HUES64 (cell line): ENCODE measurements around the gene RAD51.

Experiments used
- H3K27ac ChIP-seq: 2 replicates; pipeline ENCODE4 v1.7.0; 2013; ENCODE audit warnings: low read depth, low read length, inconsistent platforms
- H3K27me3 ChIP-seq: 2 replicates; pipeline ENCODE4 v1.6.1; 2013; ENCODE audit warnings: mild to moderate bottlenecking, low read length; ENCODE audit not compliant: insufficient read depth
- H3K36me3 ChIP-seq: 2 replicates; pipeline ENCODE4 v1.6.1; 2013; ENCODE audit warnings: mild to moderate bottlenecking, low read length; ENCODE audit not compliant: insufficient read depth
- H3K4me1 ChIP-seq: 2 replicates; pipeline ENCODE4 v1.6.1; 2013; ENCODE audit warnings: mild to moderate bottlenecking, low read length, moderate library complexity; ENCODE audit not compliant: insufficient read depth
- H3K4me3 ChIP-seq: 2 replicates; pipeline ENCODE4 v1.5.1; 2013; ENCODE audit warnings: mild to moderate bottlenecking, low read length, moderate library complexity
- H3K9ac ChIP-seq: 2 replicates; pipeline ENCODE4 v1.6.1; 2013; ENCODE audit warnings: mild to moderate bottlenecking, low read depth, low read length
- H3K9me3 ChIP-seq: 2 replicates; pipeline ENCODE4 v1.6.1; 2013; ENCODE audit warnings: low read depth, low read length; ENCODE audit not compliant: insufficient read depth
- WGBS: fragments of 150-250, 120-280 bp; methylation state at CpG from one replicate; pipeline ENCODE4 v1.1.7; 2013; ENCODE audit warnings: missing lambda C conversion rate; 5-methylcytosine and 5-hydroxymethylcytosine counted together

The RAD51 gene

GRCh38 chr15:40722354-40722753 lies 27.4 kb downstream of the RAD51 start:
- Histone ChIP-seq H3K9me3 (no peaks in the 10 kb centered on the region), H3K4me3 (no peak overlapping the region), H3K4me1 (no peaks in the 10 kb centered on the region), H3K27me3 (no peaks in the 10 kb centered on the region), H3K9ac (no peak overlapping the region), H3K36me3 (peaks cover 57% of the 10 kb centered on the region), H3K27ac (no peak overlapping the region)
- 98% methylated on average over 4 of the region's 4 CpGs for WGBS

- no peaks in the 10 kb centered on the region for H3K9me3 ChIP-seq
- no peak overlapping the region for H3K9ac ChIP-seq
- H3K27me3 ChIP-seq = no peaks in the 10 kb centered on the region
- 100% methylated on average over 1 of the region's 2 CpGs for WGBS
- H3K4me1 ChIP-seq = no peaks in the 10 kb centered on the region
- H3K36me3 ChIP-seq = peaks cover 52% of the 10 kb centered on the region
- no peak overlapping the region for H3K4me3 ChIP-seq
- H3K27ac ChIP-seq = no peak overlapping the region
Observed at GRCh38 chr15:40722934-40723333, 28.0 kb downstream of the RAD51 start.

GRCh38 chr15:40723919-40724318 lies 28.9 kb downstream of the RAD51 start:
- no peaks in the 10 kb centered on the region for H3K9me3 ChIP-seq
- no peak overlapping the region for H3K27ac ChIP-seq
- WGBS = 100% methylated on average over 2 of the region's 2 CpGs
- H3K27me3 ChIP-seq = no peaks in the 10 kb centered on the region
- H3K4me3 ChIP-seq = no peak overlapping the region
- H3K36me3 ChIP-seq = peaks cover 55% of the 10 kb centered on the region
- no peak overlapping the region for H3K9ac ChIP-seq
- no peaks in the 10 kb centered on the region for H3K4me1 ChIP-seq

GRCh38 chr15:40731034-40731433 lies 36.1 kb downstream of the RAD51 start:
- Histone ChIP-seq H3K27ac (peak overlapping the region; percentile 60; the same call in 1 of the 2 replicates), H3K9ac (no peak overlapping the region), H3K27me3 (no peaks in the 10 kb centered on the region), H3K36me3 (peaks cover 74% of the 10 kb centered on the region), H3K9me3 (no peaks in the 10 kb centered on the region), H3K4me1 (no peaks in the 10 kb centered on the region), H3K4me3 (no peak overlapping the region)
- WGBS = 87% methylated on average over 3 of the region's 3 CpGs

GRCh38 chr15:40736575-40736974 lies 41.6 kb downstream of the RAD51 start:
- Histone ChIP-seq H3K4me1 (peaks cover 22% of the 10 kb centered on the region), H3K27me3 (no peaks in the 10 kb centered on the region), H3K9ac (no peak overlapping the region), H3K4me3 (no peak overlapping the region), H3K27ac (no peak overlapping the region), H3K36me3 (peaks cover 75% of the 10 kb centered on the region), H3K9me3 (no peaks in the 10 kb centered on the region)
- 96% methylated on average over 4 of the region's 4 CpGs for WGBS

- Histone ChIP-seq H3K27me3 (no peaks in the 10 kb centered on the region), H3K9ac (no peak overlapping the region), H3K36me3 (peaks cover 71% of the 10 kb centered on the region), H3K4me3 (no peak overlapping the region), H3K4me1 (peaks cover 22% of the 10 kb centered on the region), H3K9me3 (no peaks in the 10 kb centered on the region), H3K27ac (no peak overlapping the region)
- 93% methylated on average over 3 of the region's 3 CpGs for WGBS
Observed at GRCh38 chr15:40737048-40737447, 42.1 kb downstream of the RAD51 start.

GRCh38 chr15:40739047-40739446 lies 44.1 kb downstream of the RAD51 start:
- Histone ChIP-seq H3K9me3 (no peaks in the 10 kb centered on the region), H3K27me3 (no peaks in the 10 kb centered on the region), H3K27ac (peak overlapping the region; percentile 69; the same call in 1 of the 2 replicates), H3K4me1 (peaks cover 22% of the 10 kb centered on the region), H3K36me3 (peaks cover 73% of the 10 kb centered on the region), H3K4me3 (no peak overlapping the region), H3K9ac (0 out of 2 replicates have a peak overlapping the region, but pooled peaks have one; percentile 15)
- 23% methylated on average over 2 of the region's 2 CpGs for WGBS

- H3K4me3 ChIP-seq = no peak overlapping the region
- WGBS = 100% methylated on average over 1 of the region's 2 CpGs
- 0 out of 2 replicates have a peak overlapping the region, but pooled peaks have one; percentile 15 for H3K9ac ChIP-seq
- H3K36me3 ChIP-seq = peaks cover 73% of the 10 kb centered on the region
- peak overlapping the region; percentile 65; the same call in 1 of the 2 replicates for H3K27ac ChIP-seq
- H3K27me3 ChIP-seq = no peaks in the 10 kb centered on the region
- H3K4me1 ChIP-seq = peaks cover 22% of the 10 kb centered on the region
- no peaks in the 10 kb centered on the region for H3K9me3 ChIP-seq
Observed at GRCh38 chr15:40739854-40740253, 44.9 kb downstream of the RAD51 start.

- WGBS = 100% methylated on average over 2 of the region's 2 CpGs
- Histone ChIP-seq H3K27ac (no peak overlapping the region), H3K27me3 (no peaks in the 10 kb centered on the region), H3K4me3 (no peak overlapping the region), H3K36me3 (peaks cover 41% of the 10 kb centered on the region), H3K9ac (no peak overlapping the region), H3K9me3 (no peaks in the 10 kb centered on the region), H3K4me1 (peaks cover 13% of the 10 kb centered on the region)
Observed at GRCh38 chr15:40743485-40743901, 48.5 kb downstream of the RAD51 start.

GRCh38 chr15:40743921-40744814 lies 49.2 kb downstream of the RAD51 start:
- no peaks in the 10 kb centered on the region for H3K9me3 ChIP-seq
- H3K4me1 ChIP-seq = peaks cover 6% of the 10 kb centered on the region
- no peaks in the 10 kb centered on the region for H3K27me3 ChIP-seq
- no peak overlapping the region for H3K27ac ChIP-seq
- 92% methylated on average over 12 of the region's 12 CpGs for WGBS
- no peak overlapping the region for H3K4me3 ChIP-seq
- H3K9ac ChIP-seq = no peak overlapping the region
- peaks cover 37% of the 10 kb centered on the region for H3K36me3 ChIP-seq

GRCh38 chr15:40744815-40745152 lies 49.8 kb downstream of the RAD51 start:
- WGBS = 85% methylated on average over 5 of the region's 5 CpGs
- Histone ChIP-seq H3K9ac (no peak overlapping the region), H3K4me1 (no peaks in the 10 kb centered on the region), H3K9me3 (no peaks in the 10 kb centered on the region), H3K27ac (no peak overlapping the region), H3K4me3 (no peak overlapping the region), H3K27me3 (no peaks in the 10 kb centered on the region), H3K36me3 (peaks cover 40% of the 10 kb centered on the region)
